Measurements from ENCODE around the gene TAS1R2.
A peak's percentile ranks its signal among the peaks of the same experiment; 100 is the strongest.

The TAS1R2 gene

GRCh38 chr1:18878538-18879214, 19.2 kb upstream of the TAS1R2 start:
- Histone ChIP-seq H3K9me3 (ENCODE audit: insufficient read depth, low read length) (no peaks in the 10 kb centered on the region), H3K36me3 (ENCODE audit: insufficient read depth, insufficient read length, low read length) (peaks cover 46% of the 10 kb centered on the region), H3K9ac (ENCODE audit: insufficient read length, low read depth) (no peak overlapping the region), H3K4me3 (ENCODE audit: insufficient read length, low read depth) (no peak overlapping the region), H3K4me1 (ENCODE audit: insufficient read depth, insufficient read length) (peaks cover 7% of the 10 kb centered on the region), H3K27me3 (ENCODE audit: insufficient read depth, insufficient read length) (no peaks in the 10 kb centered on the region)
- no peak for DNase-seq (ENCODE audit: low read depth, low spot score)
- TF ChIP-seq YY1 (IDR thresholded peaks at IDR 0.05; ENCODE audit: insufficient read depth, insufficient read length), result no peak

GRCh38 chr1:18877282-18877681, 17.8 kb upstream of the TAS1R2 start:
- TF ChIP-seq SUZ12 (IDR thresholded peaks at IDR 0.05; ENCODE audit: extremely low read depth, insufficient read depth, insufficient read length) (no peak), YY1 (IDR thresholded peaks at IDR 0.05; ENCODE audit: insufficient read depth, insufficient read length) (no peak), ZNF274 (IDR thresholded peaks at IDR 0.05; ENCODE audit: low read depth, low read length) (no peak)
- no peak overlapping the region for H3K9ac ChIP-seq (ENCODE audit: insufficient read length, low read depth)
- H3K4me3 ChIP-seq (ENCODE audit: insufficient read length, low read depth), result no peak overlapping the region
- no peaks in the 10 kb centered on the region for H3K9me3 ChIP-seq (ENCODE audit: insufficient read depth, low read length)
- peaks cover 7% of the 10 kb centered on the region for H3K4me1 ChIP-seq (ENCODE audit: insufficient read depth, insufficient read length)
- no peak for DNase-seq (ENCODE audit: low read depth, low spot score)
- H3K27me3 ChIP-seq (ENCODE audit: insufficient read depth, insufficient read length), result no peaks in the 10 kb centered on the region
- H3K36me3 ChIP-seq (ENCODE audit: insufficient read depth, insufficient read length, low read length), result peaks cover 45% of the 10 kb centered on the region

- Histone ChIP-seq H3K36me3 (ENCODE audit: insufficient read depth, insufficient read length, low read length) (peaks cover 42% of the 10 kb centered on the region), H3K4me1 (ENCODE audit: insufficient read depth, insufficient read length) (peaks cover 7% of the 10 kb centered on the region)
- TF ChIP-seq SUZ12 (IDR thresholded peaks at IDR 0.05; ENCODE audit: extremely low read depth, insufficient read depth, insufficient read length) (no peak), YY1 (IDR thresholded peaks at IDR 0.05; ENCODE audit: insufficient read depth, insufficient read length) (no peak)
These were observed 16.8 kb upstream of the TAS1R2 start for GRCh38 chr1:18876210-18876609.

DNA sequence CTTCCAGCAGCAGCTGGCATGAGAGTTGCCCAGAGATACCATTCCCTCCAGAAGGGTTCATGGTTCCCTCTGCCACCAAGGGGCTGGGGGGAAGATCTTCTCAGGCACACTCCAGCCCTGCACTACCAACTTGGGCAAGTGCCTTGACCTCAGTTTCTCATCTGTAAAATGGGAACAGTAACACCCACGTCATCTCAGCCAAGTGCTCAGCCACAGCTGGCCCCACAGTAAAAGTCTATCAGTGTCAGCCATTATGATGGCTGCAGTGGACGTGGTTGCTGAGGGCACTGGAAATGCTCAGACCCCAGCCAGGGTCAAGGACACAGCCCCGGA, 16.3 kb upstream of the TAS1R2 start:
- Histone ChIP-seq H3K4me3 (ENCODE audit: insufficient read length, low read depth) (no peak overlapping the region), H3K27me3 (ENCODE audit: insufficient read depth, insufficient read length) (no peaks in the 10 kb centered on the region), H3K4me1 (ENCODE audit: insufficient read depth, insufficient read length) (peaks cover 7% of the 10 kb centered on the region), H3K36me3 (ENCODE audit: insufficient read depth, insufficient read length, low read length) (peaks cover 41% of the 10 kb centered on the region), H3K9ac (ENCODE audit: insufficient read length, low read depth) (no peak overlapping the region), H3K9me3 (ENCODE audit: insufficient read depth, low read length) (no peaks in the 10 kb centered on the region)
- TF ChIP-seq YY1 (IDR thresholded peaks at IDR 0.05; ENCODE audit: insufficient read depth, insufficient read length), result no peak
- no peak for TF ChIP-seq ZNF274 (IDR thresholded peaks at IDR 0.05; ENCODE audit: low read depth, low read length)
- TF ChIP-seq SUZ12 (IDR thresholded peaks at IDR 0.05; ENCODE audit: extremely low read depth, insufficient read depth, insufficient read length), result no peak
- no peak for DNase-seq (ENCODE audit: low read depth, low spot score)

More at GRCh38 chr1:18876210-18876609, 16.8 kb upstream of the TAS1R2 start:
- H3K9ac ChIP-seq (ENCODE audit: insufficient read length, low read depth), result no peak overlapping the region
- H3K9me3 ChIP-seq (ENCODE audit: insufficient read depth, low read length), result no peaks in the 10 kb centered on the region
- DNase-seq (ENCODE audit: low read depth, low spot score), result no peak
- H3K27me3 ChIP-seq (ENCODE audit: insufficient read depth, insufficient read length), result no peaks in the 10 kb centered on the region
- no peak overlapping the region for H3K4me3 ChIP-seq (ENCODE audit: insufficient read length, low read depth)

DNA sequence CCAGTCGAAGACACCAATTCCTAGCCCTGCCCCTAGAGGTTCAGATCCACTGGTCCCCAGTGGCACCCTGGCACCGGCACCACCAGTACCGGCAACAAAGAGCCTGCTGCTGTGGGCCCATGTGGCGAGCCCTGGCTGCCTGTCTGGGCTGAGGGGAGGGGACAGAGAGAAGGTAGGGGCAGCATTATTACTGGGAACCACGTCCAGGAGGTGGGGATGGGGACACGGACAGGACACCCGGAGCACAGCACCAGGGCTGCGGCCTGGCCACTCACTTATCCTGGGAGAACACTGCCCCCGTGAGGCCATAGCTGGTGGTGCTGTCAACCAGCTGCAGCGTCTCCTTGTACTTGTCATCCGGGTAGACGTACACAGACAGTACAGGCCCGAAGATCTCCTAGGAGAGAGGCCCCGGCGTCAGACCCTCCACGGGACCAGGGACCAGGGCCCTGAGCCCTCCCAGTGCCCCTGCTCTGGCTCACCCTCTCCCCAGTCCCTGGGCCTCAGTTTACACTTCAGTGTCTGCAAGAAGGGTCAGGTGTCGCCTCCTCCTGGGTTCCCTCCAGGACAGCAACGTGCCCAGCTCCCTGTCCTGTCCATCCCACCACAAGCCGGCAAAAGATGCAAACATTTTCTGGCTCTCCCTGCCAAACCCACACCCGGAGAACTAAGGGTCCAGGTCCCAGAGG, 15.8 kb upstream of the TAS1R2 start:
- no peak for TF ChIP-seq SUZ12 (IDR thresholded peaks at IDR 0.05; ENCODE audit: extremely low read depth, insufficient read depth, insufficient read length)
- TF ChIP-seq ZNF274 (IDR thresholded peaks at IDR 0.05; ENCODE audit: low read depth, low read length), result no peak
- TF ChIP-seq YY1 (IDR thresholded peaks at IDR 0.05; ENCODE audit: insufficient read depth, insufficient read length), result no peak
- H3K9me3 ChIP-seq (ENCODE audit: insufficient read depth, low read length), result no peaks in the 10 kb centered on the region
- peak; percentile 83 for DNase-seq (ENCODE audit: low read depth, low spot score)

GRCh38 chr1:18874600-18874999, 15.1 kb upstream of the TAS1R2 start:
- Histone ChIP-seq H3K36me3 (ENCODE audit: insufficient read depth, insufficient read length, low read length) (peaks cover 41% of the 10 kb centered on the region), H3K4me1 (ENCODE audit: insufficient read depth, insufficient read length) (peaks cover 7% of the 10 kb centered on the region), H3K4me3 (ENCODE audit: insufficient read length, low read depth) (no peak overlapping the region), H3K9ac (ENCODE audit: insufficient read length, low read depth) (no peak overlapping the region), H3K9me3 (ENCODE audit: insufficient read depth, low read length) (no peaks in the 10 kb centered on the region), H3K27me3 (ENCODE audit: insufficient read depth, insufficient read length) (no peaks in the 10 kb centered on the region)
- DNase-seq (ENCODE audit: low read depth, low spot score), result no peak
- TF ChIP-seq ZNF274 (IDR thresholded peaks at IDR 0.05; ENCODE audit: low read depth, low read length) (no peak), YY1 (IDR thresholded peaks at IDR 0.05; ENCODE audit: insufficient read depth, insufficient read length) (no peak), SUZ12 (IDR thresholded peaks at IDR 0.05; ENCODE audit: extremely low read depth, insufficient read depth, insufficient read length) (no peak)

More for the DNA sequence above, 15.8 kb upstream of the TAS1R2 start:
- H3K4me1 ChIP-seq (ENCODE audit: insufficient read depth, insufficient read length), result peaks cover 7% of the 10 kb centered on the region
- no peak overlapping the region for H3K9ac ChIP-seq (ENCODE audit: insufficient read length, low read depth)
- H3K27me3 ChIP-seq (ENCODE audit: insufficient read depth, insufficient read length), result no peaks in the 10 kb centered on the region
- H3K36me3 ChIP-seq (ENCODE audit: insufficient read depth, insufficient read length, low read length), result peaks cover 41% of the 10 kb centered on the region
- no peak overlapping the region for H3K4me3 ChIP-seq (ENCODE audit: insufficient read length, low read depth)

- Histone ChIP-seq H3K9ac (ENCODE audit: insufficient read length, low read depth) (no peak overlapping the region), H3K4me3 (ENCODE audit: insufficient read length, low read depth) (no peak overlapping the region), H3K4me1 (ENCODE audit: insufficient read depth, insufficient read length) (peaks cover 2% of the 10 kb centered on the region), H3K36me3 (ENCODE audit: insufficient read depth, insufficient read length, low read length) (peaks cover 41% of the 10 kb centered on the region), H3K9me3 (ENCODE audit: insufficient read depth, low read length) (no peaks in the 10 kb centered on the region), H3K27me3 (ENCODE audit: insufficient read depth, insufficient read length) (no peaks in the 10 kb centered on the region)
- TF ChIP-seq YY1 (IDR thresholded peaks at IDR 0.05; ENCODE audit: insufficient read depth, insufficient read length) (no peak), ZNF274 (IDR thresholded peaks at IDR 0.05; ENCODE audit: low read depth, low read length) (no peak), SUZ12 (IDR thresholded peaks at IDR 0.05; ENCODE audit: extremely low read depth, insufficient read depth, insufficient read length) (no peak)
- DNase-seq (ENCODE audit: low read depth, low spot score), result no peak
These were observed 14.6 kb upstream of the TAS1R2 start for GRCh38 chr1:18874036-18874435.
